Epithelial cell of umbilical artery (primary cell): ENCODE results near the gene AVPR1B. TPM values are rescaled to one million over a fixed set of nuclear protein-coding genes. Genes with fewer than 3 reads are reported as not detected.

Source experiments
- total RNA-seq: library from RNA; depleted of rRNA; stranded (reverse); fragments of >200 nt; gene quantifications from 2 replicates; pipeline ENCODE4 v1.2.3, GENCODE V29; 2014

Gene AVPR1B, protein sequence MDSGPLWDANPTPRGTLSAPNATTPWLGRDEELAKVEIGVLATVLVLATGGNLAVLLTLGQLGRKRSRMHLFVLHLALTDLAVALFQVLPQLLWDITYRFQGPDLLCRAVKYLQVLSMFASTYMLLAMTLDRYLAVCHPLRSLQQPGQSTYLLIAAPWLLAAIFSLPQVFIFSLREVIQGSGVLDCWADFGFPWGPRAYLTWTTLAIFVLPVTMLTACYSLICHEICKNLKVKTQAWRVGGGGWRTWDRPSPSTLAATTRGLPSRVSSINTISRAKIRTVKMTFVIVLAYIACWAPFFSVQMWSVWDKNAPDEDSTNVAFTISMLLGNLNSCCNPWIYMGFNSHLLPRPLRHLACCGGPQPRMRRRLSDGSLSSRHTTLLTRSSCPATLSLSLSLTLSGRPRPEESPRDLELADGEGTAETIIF
- total RNA-seq: not detected in 2 replicates

DNA sequence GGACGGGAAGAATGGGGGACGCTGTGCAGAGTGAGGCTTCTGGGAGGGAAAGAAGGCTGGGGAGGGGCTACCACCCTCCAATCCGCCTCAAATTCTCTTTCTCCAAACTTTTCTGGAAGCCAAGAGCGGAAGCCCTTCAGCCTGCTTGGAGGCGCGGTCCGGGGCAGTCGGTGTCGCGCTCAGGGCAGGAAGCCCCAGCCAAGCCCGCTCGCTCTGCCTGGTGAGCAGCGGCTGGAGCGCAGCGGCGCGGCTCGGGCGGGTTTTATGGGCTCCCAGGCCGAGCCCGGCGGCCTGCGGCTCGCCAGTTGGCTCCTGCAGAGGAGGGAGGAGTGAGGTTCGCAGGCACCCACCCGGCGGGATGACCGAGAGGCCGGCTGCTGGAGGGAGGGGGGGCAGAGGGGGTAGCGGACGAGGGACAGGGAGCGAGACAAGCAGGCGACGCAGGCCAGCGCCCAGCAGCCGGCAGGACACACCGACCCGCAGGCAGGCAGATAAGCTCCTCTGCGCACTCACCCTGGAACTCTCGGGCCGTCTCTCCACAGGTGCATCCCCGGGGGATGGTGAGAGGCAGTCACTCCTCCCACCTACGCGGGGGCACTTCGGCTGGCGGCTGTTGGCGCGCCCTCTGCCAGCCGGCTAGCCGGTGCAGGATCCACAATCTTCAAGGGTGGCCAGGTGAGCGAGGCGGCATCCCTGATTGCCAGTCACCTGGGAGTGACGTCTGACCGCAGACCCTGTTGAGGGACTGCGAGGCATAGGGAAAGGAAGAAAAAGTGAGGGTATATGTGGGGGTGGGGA, at the start of gene AVPR1B:
Gene AVPR1B (minus strand): TSS at position 238 of the 798 bp plus-strand sequence. CDS start 498 bp downstream, outside the sequence.

Other genes starting within 250 kb of the AVPR1B start
- gene SLC26A9, start 173.9 kb downstream of the AVPR1B start, total RNA-seq: not detected in 2 replicates
- gene RAB7B, start 114.0 kb downstream of the AVPR1B start, total RNA-seq: 0.15 TPM in 1 of 2 replicates, not detected in the other
- gene CTSE, start 93.5 kb downstream of the AVPR1B start, total RNA-seq: not detected in 2 replicates
- gene RHEX, start 64.2 kb downstream of the AVPR1B start, total RNA-seq: not detected in 2 replicates
- gene FAM72A, start 85.5 kb upstream of the AVPR1B start, total RNA-seq: 3.2 and 5.2 TPM in 2 replicates
- gene SRGAP2, start 86.2 kb upstream of the AVPR1B start, total RNA-seq: 51.3 and 87.2 TPM in 2 replicates